WTC11 (cell line): ENCODE data around the gene PPP1R15B. TPM values are rescaled to one million over a fixed set of nuclear protein-coding genes. Genes with fewer than 3 reads are reported as not detected.

Experiments used
- ATAC-seq: fragments of 200-7000 bp; cut with Tn5 transposase; 2 replicates; pipeline ENCODE4 v1.10.0; 2021; ENCODE audit warnings: mild to moderate bottlenecking, moderate library complexity
- CTCF ChIA-PET: fragments of 300-600 bp; sonication (Branson Sonifier 250); formaldehyde crosslinking; loops from one replicate; lab custom pipeline; 2021; ENCODE audit warnings: antibody characterized with exemption; lab: Charles Lee
- POLR2A ChIA-PET: fragments of 350-600 bp; sonication (Branson Sonifier 250); formaldehyde crosslinking; loops from one replicate; lab custom pipeline; 2021; ENCODE audit warnings: antibody characterized with exemption; lab: Charles Lee
- DNase-seq: peaks from one replicate; pipeline ENCODE4 v3.0.0; 2021; ENCODE audit warnings: low spot score
- H3K27ac Mint-ChIP-seq: 2 replicates; pipeline ENCODE4 v1.8.0; 2021; ENCODE audit warnings: mixed read lengths
- H3K27me3 Mint-ChIP-seq: 2 replicates; pipeline ENCODE4 v1.8.0; 2021; ENCODE audit warnings: low read depth, mild to moderate bottlenecking, moderate library complexity, mixed read lengths
- H3K36me3 Mint-ChIP-seq: 2 replicates; pipeline ENCODE4 v1.8.0; 2021; ENCODE audit warnings: mixed read lengths
- H3K4me1 Mint-ChIP-seq: 2 replicates; pipeline ENCODE4 v1.8.0; 2022; ENCODE audit warnings: mixed read lengths
- H3K4me3 Mint-ChIP-seq: 2 replicates; pipeline ENCODE4 v1.8.0; 2021; ENCODE audit warnings: mild to moderate bottlenecking, moderate library complexity, mixed read lengths
- H3K9me3 Mint-ChIP-seq: 2 replicates; pipeline ENCODE4 v1.8.0; 2021; ENCODE audit warnings: mixed read lengths
- ATF2 ChIP-seq: sonication (generic); formaldehyde crosslinking; IDR thresholded peaks from 2 replicates; pipeline ENCODE4 v1.8.1; 2022; ENCODE audit warnings: low read depth, missing genetic modification reagents, borderline replicate concordance
- CREM ChIP-seq: sonication (generic); formaldehyde crosslinking; IDR thresholded peaks from 2 replicates; pipeline ENCODE4 v1.8.1; 2022; ENCODE audit warnings: mild to moderate bottlenecking, missing genetic modification reagents, moderate library complexity
- CTCF ChIP-seq: fragments of 200-600 bp; IDR thresholded peaks from 2 replicates; pipeline ENCODE4 v1.8.0; 2022; ENCODE audit warnings: antibody characterized with exemption
- HMGXB4 ChIP-seq: sonication (generic); formaldehyde crosslinking; IDR thresholded peaks from 2 replicates; pipeline ENCODE4 v1.8.1; 2023; ENCODE audit warnings: mild to moderate bottlenecking, moderate library complexity, missing genetic modification reagents
- NFE2L1 ChIP-seq: sonication (generic); formaldehyde crosslinking; IDR thresholded peaks from 2 replicates; pipeline ENCODE4 v1.8.1; 2023; ENCODE audit warnings: missing genetic modification reagents
- SMAD3 ChIP-seq: sonication (generic); formaldehyde crosslinking; IDR thresholded peaks from 2 replicates; pipeline ENCODE4 v1.8.0; 2022; ENCODE audit warnings: missing genetic modification reagents, mild to moderate bottlenecking, borderline replicate concordance
- TP53 ChIP-seq: sonication (generic); formaldehyde crosslinking; IDR thresholded peaks from 2 replicates; pipeline ENCODE4 v1.8.1; 2023; ENCODE audit warnings: mild to moderate bottlenecking, missing genetic modification reagents
- ZNF121 ChIP-seq: sonication (generic); formaldehyde crosslinking; IDR thresholded peaks from 2 replicates; pipeline ENCODE4 v1.8.0; 2023; ENCODE audit warnings: missing genetic modification reagents
- ZNF416 ChIP-seq: fragments of 250-450 bp; sonication (Bioruptor Pico); IDR thresholded peaks from 2 replicates; pipeline ENCODE4 v1.9.0; 2021; ENCODE audit warnings: mild to moderate bottlenecking, inconsistent platforms
- ZNF423 ChIP-seq: fragments of 250-450 bp; sonication (Bioruptor Pico); IDR thresholded peaks from 2 replicates; pipeline ENCODE4 v2.1.2; 2022; ENCODE audit warnings: mild to moderate bottlenecking, moderate library complexity
- total RNA-seq: library from RNA; stranded (reverse); gene quantifications from 3 replicates; pipeline ENCODE4 v1.2.3, GENCODE V29; 2021
- TF ChIP-seq, protein P1 (sequence below): sonication (generic); formaldehyde crosslinking; IDR thresholded peaks from 2 replicates; pipeline ENCODE4 v1.8.0; 2023; ENCODE audit warnings: mild to moderate bottlenecking, missing genetic modification reagents
- TF ChIP-seq, protein P2 (sequence below): sonication (generic); formaldehyde crosslinking; IDR thresholded peaks from 2 replicates; pipeline ENCODE4 v1.8.0; 2023; ENCODE audit warnings: missing genetic modification reagents, mild to moderate bottlenecking, borderline replicate concordance
- TF ChIP-seq, protein P3 (sequence below): sonication (generic); formaldehyde crosslinking; IDR thresholded peaks from 2 replicates; pipeline ENCODE4 v1.8.1; 2022; ENCODE audit warnings: low read depth, mild to moderate bottlenecking, moderate library complexity, missing genetic modification reagents, borderline replicate concordance
- TF ChIP-seq, protein P4 (sequence below): sonication (generic); formaldehyde crosslinking; IDR thresholded peaks from 2 replicates; pipeline ENCODE4 v1.8.0; 2022; ENCODE audit warnings: mild to moderate bottlenecking, missing genetic modification reagents
- TF ChIP-seq, protein P5 (sequence below): sonication (generic); formaldehyde crosslinking; IDR thresholded peaks from 2 replicates; pipeline ENCODE4 v1.8.0; 2023; ENCODE audit warnings: missing genetic modification reagents

Gene PPP1R15B
- total RNA-seq, 1 experiment from 2014 or later = 47.7 TPM

GRCh38 chr1:204445860-204446412 is 34.3 kb upstream of the PPP1R15B start:
- H3K27ac Mint-ChIP-seq = no peak overlapping the region
- peaks cover 31% of the 10 kb centered on the region for H3K4me1 Mint-ChIP-seq
- ATAC-seq (peak; percentile 74), DNase-seq (peak; percentile 92)
- CTCF ChIA-PET = interaction anchor here (0.5 to 13.1 kb wide), 42 partner anchors 10 to 927 kb away, joined by 3 to 906 read pairs (median 4); partner anchors contain the start of genes GOLT1A, MDM4, PIK3C2B and PLEKHA6
- no peaks in the 10 kb centered on the region for H3K27me3 Mint-ChIP-seq
- peaks cover 21% of the 10 kb centered on the region; the same call in 1 of the 2 replicates for H3K36me3 Mint-ChIP-seq
- POLR2A ChIA-PET = interaction anchor here (0.9 to 2.3 kb wide), 4 partner anchors 48 to 62 kb away, joined by 3 to 27 read pairs (median 6); partner anchors contain the start of gene PIK3C2B
- TF ChIP-seq, protein P1, sequence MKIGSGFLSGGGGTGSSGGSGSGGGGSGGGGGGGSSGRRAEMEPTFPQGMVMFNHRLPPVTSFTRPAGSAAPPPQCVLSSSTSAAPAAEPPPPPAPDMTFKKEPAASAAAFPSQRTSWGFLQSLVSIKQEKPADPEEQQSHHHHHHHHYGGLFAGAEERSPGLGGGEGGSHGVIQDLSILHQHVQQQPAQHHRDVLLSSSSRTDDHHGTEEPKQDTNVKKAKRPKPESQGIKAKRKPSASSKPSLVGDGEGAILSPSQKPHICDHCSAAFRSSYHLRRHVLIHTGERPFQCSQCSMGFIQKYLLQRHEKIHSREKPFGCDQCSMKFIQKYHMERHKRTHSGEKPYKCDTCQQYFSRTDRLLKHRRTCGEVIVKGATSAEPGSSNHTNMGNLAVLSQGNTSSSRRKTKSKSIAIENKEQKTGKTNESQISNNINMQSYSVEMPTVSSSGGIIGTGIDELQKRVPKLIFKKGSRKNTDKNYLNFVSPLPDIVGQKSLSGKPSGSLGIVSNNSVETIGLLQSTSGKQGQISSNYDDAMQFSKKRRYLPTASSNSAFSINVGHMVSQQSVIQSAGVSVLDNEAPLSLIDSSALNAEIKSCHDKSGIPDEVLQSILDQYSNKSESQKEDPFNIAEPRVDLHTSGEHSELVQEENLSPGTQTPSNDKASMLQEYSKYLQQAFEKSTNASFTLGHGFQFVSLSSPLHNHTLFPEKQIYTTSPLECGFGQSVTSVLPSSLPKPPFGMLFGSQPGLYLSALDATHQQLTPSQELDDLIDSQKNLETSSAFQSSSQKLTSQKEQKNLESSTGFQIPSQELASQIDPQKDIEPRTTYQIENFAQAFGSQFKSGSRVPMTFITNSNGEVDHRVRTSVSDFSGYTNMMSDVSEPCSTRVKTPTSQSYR (CRISPR knock-in tag) = 0 out of 2 replicates have a peak, but pooled peaks have one; percentile 7
- TF ChIP-seq, protein P2, sequence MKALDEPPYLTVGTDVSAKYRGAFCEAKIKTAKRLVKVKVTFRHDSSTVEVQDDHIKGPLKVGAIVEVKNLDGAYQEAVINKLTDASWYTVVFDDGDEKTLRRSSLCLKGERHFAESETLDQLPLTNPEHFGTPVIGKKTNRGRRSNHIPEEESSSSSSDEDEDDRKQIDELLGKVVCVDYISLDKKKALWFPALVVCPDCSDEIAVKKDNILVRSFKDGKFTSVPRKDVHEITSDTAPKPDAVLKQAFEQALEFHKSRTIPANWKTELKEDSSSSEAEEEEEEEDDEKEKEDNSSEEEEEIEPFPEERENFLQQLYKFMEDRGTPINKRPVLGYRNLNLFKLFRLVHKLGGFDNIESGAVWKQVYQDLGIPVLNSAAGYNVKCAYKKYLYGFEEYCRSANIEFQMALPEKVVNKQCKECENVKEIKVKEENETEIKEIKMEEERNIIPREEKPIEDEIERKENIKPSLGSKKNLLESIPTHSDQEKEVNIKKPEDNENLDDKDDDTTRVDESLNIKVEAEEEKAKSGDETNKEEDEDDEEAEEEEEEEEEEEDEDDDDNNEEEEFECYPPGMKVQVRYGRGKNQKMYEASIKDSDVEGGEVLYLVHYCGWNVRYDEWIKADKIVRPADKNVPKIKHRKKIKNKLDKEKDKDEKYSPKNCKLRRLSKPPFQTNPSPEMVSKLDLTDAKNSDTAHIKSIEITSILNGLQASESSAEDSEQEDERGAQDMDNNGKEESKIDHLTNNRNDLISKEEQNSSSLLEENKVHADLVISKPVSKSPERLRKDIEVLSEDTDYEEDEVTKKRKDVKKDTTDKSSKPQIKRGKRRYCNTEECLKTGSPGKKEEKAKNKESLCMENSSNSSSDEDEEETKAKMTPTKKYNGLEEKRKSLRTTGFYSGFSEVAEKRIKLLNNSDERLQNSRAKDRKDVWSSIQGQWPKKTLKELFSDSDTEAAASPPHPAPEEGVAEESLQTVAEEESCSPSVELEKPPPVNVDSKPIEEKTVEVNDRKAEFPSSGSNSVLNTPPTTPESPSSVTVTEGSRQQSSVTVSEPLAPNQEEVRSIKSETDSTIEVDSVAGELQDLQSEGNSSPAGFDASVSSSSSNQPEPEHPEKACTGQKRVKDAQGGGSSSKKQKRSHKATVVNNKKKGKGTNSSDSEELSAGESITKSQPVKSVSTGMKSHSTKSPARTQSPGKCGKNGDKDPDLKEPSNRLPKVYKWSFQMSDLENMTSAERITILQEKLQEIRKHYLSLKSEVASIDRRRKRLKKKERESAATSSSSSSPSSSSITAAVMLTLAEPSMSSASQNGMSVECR (CRISPR knock-in tag) = 0 out of 2 replicates have a peak, but pooled peaks have one; percentile 37
- TF ChIP-seq CTCF (peak; percentile 53), HMGXB4 (CRISPR knock-in tag) (0 out of 2 replicates have a peak, but pooled peaks have one; percentile 55), CREM (CRISPR knock-in tag) (peak; percentile 40; the same call in 1 of the 2 replicates), SMAD3 (CRISPR knock-in tag) (no peak), ZNF416 (CRISPR knock-in tag) (peak; percentile 5; the same call in 1 of the 2 replicates)
- TF ChIP-seq, protein P3, sequence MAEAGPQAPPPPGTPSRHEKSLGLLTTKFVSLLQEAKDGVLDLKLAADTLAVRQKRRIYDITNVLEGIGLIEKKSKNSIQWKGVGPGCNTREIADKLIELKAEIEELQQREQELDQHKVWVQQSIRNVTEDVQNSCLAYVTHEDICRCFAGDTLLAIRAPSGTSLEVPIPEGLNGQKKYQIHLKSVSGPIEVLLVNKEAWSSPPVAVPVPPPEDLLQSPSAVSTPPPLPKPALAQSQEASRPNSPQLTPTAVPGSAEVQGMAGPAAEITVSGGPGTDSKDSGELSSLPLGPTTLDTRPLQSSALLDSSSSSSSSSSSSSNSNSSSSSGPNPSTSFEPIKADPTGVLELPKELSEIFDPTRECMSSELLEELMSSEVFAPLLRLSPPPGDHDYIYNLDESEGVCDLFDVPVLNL (CRISPR knock-in tag) = no peak
- no peaks in the 10 kb centered on the region for H3K9me3 Mint-ChIP-seq
- H3K4me3 Mint-ChIP-seq = no peak overlapping the region

DNA sequence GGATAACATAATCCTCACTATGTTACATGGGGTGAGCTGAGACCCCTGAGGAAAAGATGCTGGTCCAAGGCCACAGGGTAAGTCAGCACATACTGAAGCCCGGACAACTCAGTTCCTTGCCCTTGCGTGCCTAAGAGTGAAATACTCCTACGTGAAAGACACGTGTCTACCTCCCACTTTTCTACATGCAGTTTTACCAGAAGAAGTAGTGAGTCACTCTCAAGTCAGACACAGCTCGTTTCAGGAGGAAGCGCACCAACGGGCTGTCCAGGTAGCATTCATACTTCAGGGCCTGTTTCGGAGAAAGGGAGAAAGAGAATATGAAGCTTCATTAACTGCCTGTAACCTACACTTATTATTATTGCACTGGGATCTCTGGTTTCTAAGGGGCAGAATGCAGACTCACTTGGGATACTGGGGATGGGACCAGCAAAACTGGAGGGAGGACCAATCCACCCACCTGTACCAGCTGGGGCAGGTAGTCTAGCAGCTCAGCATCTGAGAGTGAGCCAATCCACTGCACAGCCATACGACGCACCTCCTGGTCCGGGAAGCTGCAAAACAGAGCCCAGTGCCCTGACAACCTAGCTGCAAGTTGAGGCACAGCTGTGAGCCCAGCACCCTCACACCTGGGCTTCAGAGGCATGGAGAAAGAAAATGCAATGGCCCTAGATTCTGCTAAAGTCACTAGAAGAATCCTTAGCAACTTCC is 32.4 kb upstream of the PPP1R15B start:
- DNase-seq = no peak
- Mint-ChIP-seq H3K27ac (no peak overlapping the region), H3K27me3 (no peaks in the 10 kb centered on the region), H3K9me3 (no peaks in the 10 kb centered on the region), H3K4me3 (no peak overlapping the region), H3K4me1 (peaks cover 18% of the 10 kb centered on the region), H3K36me3 (peaks cover 21% of the 10 kb centered on the region)
- no peak for TF ChIP-seq TP53 (CRISPR knock-in tag)
- no peak for TF ChIP-seq ZNF121 (CRISPR knock-in tag)
- TF ChIP-seq NFE2L1 = no peak
- TF ChIP-seq, protein P4, sequence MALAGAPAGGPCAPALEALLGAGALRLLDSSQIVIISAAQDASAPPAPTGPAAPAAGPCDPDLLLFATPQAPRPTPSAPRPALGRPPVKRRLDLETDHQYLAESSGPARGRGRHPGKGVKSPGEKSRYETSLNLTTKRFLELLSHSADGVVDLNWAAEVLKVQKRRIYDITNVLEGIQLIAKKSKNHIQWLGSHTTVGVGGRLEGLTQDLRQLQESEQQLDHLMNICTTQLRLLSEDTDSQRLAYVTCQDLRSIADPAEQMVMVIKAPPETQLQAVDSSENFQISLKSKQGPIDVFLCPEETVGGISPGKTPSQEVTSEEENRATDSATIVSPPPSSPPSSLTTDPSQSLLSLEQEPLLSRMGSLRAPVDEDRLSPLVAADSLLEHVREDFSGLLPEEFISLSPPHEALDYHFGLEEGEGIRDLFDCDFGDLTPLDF (CRISPR knock-in tag) = no peak
- TF ChIP-seq ATF2 = no peak
- no peak for TF ChIP-seq ZNF423 (CRISPR knock-in tag)
- TF ChIP-seq, protein P5, sequence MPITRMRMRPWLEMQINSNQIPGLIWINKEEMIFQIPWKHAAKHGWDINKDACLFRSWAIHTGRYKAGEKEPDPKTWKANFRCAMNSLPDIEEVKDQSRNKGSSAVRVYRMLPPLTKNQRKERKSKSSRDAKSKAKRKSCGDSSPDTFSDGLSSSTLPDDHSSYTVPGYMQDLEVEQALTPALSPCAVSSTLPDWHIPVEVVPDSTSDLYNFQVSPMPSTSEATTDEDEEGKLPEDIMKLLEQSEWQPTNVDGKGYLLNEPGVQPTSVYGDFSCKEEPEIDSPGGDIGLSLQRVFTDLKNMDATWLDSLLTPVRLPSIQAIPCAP = no peak
- ChIA-PET POLR2A (no interaction called here), CTCF (interaction anchor here (0.7 to 13.1 kb wide), 4 partner anchors 13 to 56 kb away, joined by 3 to 906 read pairs (median 68); partner anchors contain the start of gene PIK3C2B)
- ATAC-seq = no peak
